Panc1 (cell line): ENCODE measurements around the gene MLN. TPM values are rescaled to one million over a fixed set of nuclear protein-coding genes. Genes with fewer than 3 reads are reported as not detected.

Source experiments
- ATAC-seq: fragments of 200-7000 bp; cut with Tn5 transposase; 2 replicates; pipeline ENCODE4 v1.9.1; 2020; ENCODE audit warnings: mild to moderate bottlenecking, moderate library complexity
- BruUV-seq: library from RNA; stranded (reverse); fragments of 400-500 nt; replicated peaks from 2 replicates; lab custom pipeline; 2021; lab: Mats Ljungman, UMichigan
- CTCF ChIA-PET: fragments of 300-600 bp; sonication (Branson Sonifier 250); formaldehyde crosslinking; loops from one replicate; lab custom pipeline; 2022; ENCODE audit warnings: antibody characterized with exemption; lab: Charles Lee
- POLR2A ChIA-PET: fragments of 300-600 bp; sonication (Branson Sonifier 250); formaldehyde crosslinking; loops from one replicate; lab custom pipeline; 2022; ENCODE audit warnings: antibody characterized with exemption; lab: Charles Lee
- DNase-seq: peaks from one replicate; pipeline ENCODE4 v3.0.0-alpha.2; 2010; ENCODE audit warnings: low read depth, low spot score
- H3K27ac ChIP-seq: 2 replicates; pipeline ENCODE4 v1.5.1; 2011; ENCODE audit warnings: mild to moderate bottlenecking, low read length, inconsistent platforms
- H3K27me3 ChIP-seq: fragments of 200-500 bp; sonication (Bioruptor generic); 2 replicates; pipeline ENCODE4 v1.6.0; 2014; ENCODE audit warnings: low read length, inconsistent platforms; ENCODE audit not compliant: control insufficient read depth, insufficient read depth
- H3K36me3 ChIP-seq: fragments of 200-500 bp; sonication (Bioruptor generic); 2 replicates; pipeline ENCODE4 v1.5.1; 2014; ENCODE audit warnings: inconsistent platforms, mild to moderate bottlenecking, low read length, moderate library complexity; ENCODE audit not compliant: control insufficient read depth, insufficient read depth
- H3K4me1 ChIP-seq: 2 replicates; pipeline ENCODE4 v1.5.1; 2011; ENCODE audit warnings: inconsistent platforms, mild to moderate bottlenecking, low read length, moderate library complexity; ENCODE audit not compliant: control insufficient read depth, insufficient read depth
- H3K4me3 ChIP-seq, 2 experiments: 2 replicates each; pipeline ENCODE4 v1.5.1; 2011 to 2012; ENCODE audit warnings: low read depth in 2 of 2, low read length in 2 of 2, mild to moderate bottlenecking in 2 of 2, inconsistent platforms in 1 of 2, moderate library complexity in 1 of 2
- H3K9me3 ChIP-seq: fragments of 200-500 bp; sonication (Bioruptor generic); 2 replicates; pipeline ENCODE4 v1.5.1; 2014; ENCODE audit warnings: low read depth, mild to moderate bottlenecking, inconsistent platforms, low read length, moderate library complexity; ENCODE audit not compliant: control insufficient read depth, insufficient read depth
- CTCF ChIP-seq: fragments of 450-650 bp; IDR thresholded peaks from 2 replicates; pipeline ENCODE4 v1.5.1; 2017; ENCODE audit warnings: mild to moderate bottlenecking
- POLR2AphosphoS5 ChIP-seq: IDR thresholded peaks from 2 replicates; pipeline ENCODE4 v1.6.1; 2012; ENCODE audit warnings: mild to moderate bottlenecking, low read depth, low read length, moderate library complexity
- REST ChIP-seq, 2 experiments: IDR thresholded peaks; 2 replicates each; pipeline ENCODE4 v1.6.1; 2011 to 2012; ENCODE audit warnings: low read depth in 2 of 2, control low read depth in 1 of 2, low read length in 1 of 2, mild to moderate bottlenecking in 1 of 2, moderate library complexity in 1 of 2; ENCODE audit not compliant: insufficient read depth in 1 of 2
- SIN3A ChIP-seq: IDR thresholded peaks from 2 replicates; pipeline ENCODE4 v1.6.1; 2012; ENCODE audit warnings: low read depth, mild to moderate bottlenecking, low read length, moderate library complexity, borderline replicate concordance; ENCODE audit not compliant: insufficient read depth
- TCF7L2 ChIP-seq: IDR thresholded peaks from 2 replicates; pipeline ENCODE4 v1.6.1; 2011; ENCODE audit warnings: mild to moderate bottlenecking, low read depth, low read length, inconsistent platforms
- in situ Hi-C: cut with HindIII; loops from 2 replicates; pipeline ENCODE4 v1.10.0; 2016; ENCODE audit warnings: low sequenced_read_pairs, low pct_unique_long_range_greater_than_20kb
- intact Hi-C: fragments of 100-400 bp; cut with micrococcal nuclease; formaldehyde crosslinking; loops from one replicate; pipeline ENCODE4 v1.10.0; 2022; ENCODE audit not compliant: unreplicated experiment
- total RNA-seq: library from RNA; stranded (reverse); gene quantifications from one replicate; pipeline ENCODE4 v1.2.1, GENCODE V29; 2021; ENCODE audit not compliant: unreplicated experiment

MLN gene
- total RNA-seq, 1 experiment from 2014 or later, result not detected

GRCh38 chr6:33807606-33808005 is 3.8 kb upstream of the MLN start:
- Histone ChIP-seq H3K27me3 (no peaks in the 10 kb centered on the region), H3K4me3 (no peak overlapping the region), H3K27ac (no peak overlapping the region), H3K9me3 (no peaks in the 10 kb centered on the region), H3K36me3 (no peaks in the 10 kb centered on the region), H3K4me1 (no peaks in the 10 kb centered on the region)
- intact Hi-C loops (no loop called here), in situ Hi-C loops (no loop called here)
- ATAC-seq (no peak), DNase-seq (no peak)
- CTCF ChIA-PET, result no interaction called here
- BruUV-seq, result no TSS peak
- TF ChIP-seq SIN3A (no peak), POLR2AphosphoS5 (no peak), REST (IDR thresholded peaks at IDR 0.05; ENCODE audit: insufficient read depth in 1 of 2, low read depth in 2 of 2, low read length in 1 of 2) (no peak), TCF7L2 (no peak), CTCF (no peak)
- POLR2A ChIA-PET, result no interaction called here

- Histone ChIP-seq H3K27ac (no peak overlapping the region), H3K4me1 (no peaks in the 10 kb centered on the region), H3K36me3 (no peaks in the 10 kb centered on the region), H3K27me3 (no peaks in the 10 kb centered on the region), H3K4me3 (no peak overlapping the region), H3K9me3 (no peaks in the 10 kb centered on the region)
- DNase-seq (no peak), ATAC-seq (no peak)
- intact Hi-C loops (no loop called here), in situ Hi-C loops (no loop called here)
- BruUV-seq, result no TSS peak
- ChIA-PET CTCF (no interaction called here), POLR2A (no interaction called here)
- TF ChIP-seq SIN3A (no peak), TCF7L2 (no peak), REST (IDR thresholded peaks at IDR 0.05; ENCODE audit: insufficient read depth in 1 of 2, low read depth in 2 of 2, low read length in 1 of 2) (no peak), CTCF (no peak), POLR2AphosphoS5 (no peak)
These were observed 3.0 kb upstream of the MLN start for GRCh38 chr6:33806841-33807240.
